NCI-H1105 (cell line): ENCODE data around the gene PLA2G10.
"Not testable (repeated sequence)": the region's sequence is repeated elsewhere in the genome, so short reads cannot be mapped to it uniquely, and the experiment has no call there.

Experiments
- DNase-seq: peaks from one replicate; lab custom pipeline; 2025; lab: John Stamatoyannopoulos, UW

The PLA2G10 gene, protein sequence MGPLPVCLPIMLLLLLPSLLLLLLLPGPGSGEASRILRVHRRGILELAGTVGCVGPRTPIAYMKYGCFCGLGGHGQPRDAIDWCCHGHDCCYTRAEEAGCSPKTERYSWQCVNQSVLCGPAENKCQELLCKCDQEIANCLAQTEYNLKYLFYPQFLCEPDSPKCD

DNA sequence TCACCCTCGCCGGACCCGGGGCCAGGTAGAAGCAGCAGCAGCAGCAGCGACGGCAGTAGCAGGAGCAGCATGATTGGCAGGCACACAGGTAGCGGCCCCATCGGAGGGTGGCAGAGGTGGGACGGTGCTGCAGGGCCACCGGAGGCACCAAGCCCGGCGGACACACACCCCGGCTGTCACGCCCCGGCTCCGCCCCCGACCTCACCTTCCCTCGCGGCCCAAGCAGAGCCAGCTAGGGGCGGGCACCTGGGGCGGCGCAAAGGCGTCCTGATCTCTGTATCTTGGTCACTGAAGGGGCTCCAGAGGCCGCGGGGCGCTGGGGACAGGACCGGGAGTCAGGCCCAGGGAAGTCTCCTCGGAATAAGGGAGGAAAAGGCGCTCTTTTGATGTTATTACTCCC, at the start of gene PLA2G10:
Gene PLA2G10 (minus strand): TSS at position 180 of the 400 bp plus-strand sequence. CDS start 79 bp downstream, at position 101.
- DNase-seq = not testable (repeated sequence)

GRCh38 chr16:14742273-14743128, 48.4 kb upstream of the PLA2G10 start, which contains the start of gene NPIPA2:
TSS of gene NPIPA2 (plus strand) at chr16:14742533. CDS start at chr16:14748066, 5,533 bp downstream.
- not testable (repeated sequence) for DNase-seq

DNA sequence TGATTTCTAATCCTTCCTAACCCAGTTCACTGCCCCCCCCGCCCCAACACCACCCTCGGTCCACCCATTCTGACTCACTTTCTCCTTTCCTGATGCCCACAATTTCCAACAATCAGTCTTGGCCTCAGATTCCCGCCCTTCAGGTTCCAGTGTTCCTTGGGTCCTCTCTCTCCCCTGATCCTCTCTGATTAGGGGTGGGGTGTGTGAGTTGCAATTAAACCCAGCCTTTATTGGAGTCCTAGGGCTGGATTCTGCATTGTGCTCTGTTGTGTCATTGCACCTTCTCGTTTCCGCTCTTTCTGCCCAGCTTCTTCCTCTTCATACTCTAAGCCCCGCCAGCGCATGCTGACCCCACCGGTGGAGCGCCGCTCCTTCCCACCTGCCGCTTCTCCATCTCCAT, 47.7 kb upstream of the PLA2G10 start:
- not testable (repeated sequence) for DNase-seq

DNA sequence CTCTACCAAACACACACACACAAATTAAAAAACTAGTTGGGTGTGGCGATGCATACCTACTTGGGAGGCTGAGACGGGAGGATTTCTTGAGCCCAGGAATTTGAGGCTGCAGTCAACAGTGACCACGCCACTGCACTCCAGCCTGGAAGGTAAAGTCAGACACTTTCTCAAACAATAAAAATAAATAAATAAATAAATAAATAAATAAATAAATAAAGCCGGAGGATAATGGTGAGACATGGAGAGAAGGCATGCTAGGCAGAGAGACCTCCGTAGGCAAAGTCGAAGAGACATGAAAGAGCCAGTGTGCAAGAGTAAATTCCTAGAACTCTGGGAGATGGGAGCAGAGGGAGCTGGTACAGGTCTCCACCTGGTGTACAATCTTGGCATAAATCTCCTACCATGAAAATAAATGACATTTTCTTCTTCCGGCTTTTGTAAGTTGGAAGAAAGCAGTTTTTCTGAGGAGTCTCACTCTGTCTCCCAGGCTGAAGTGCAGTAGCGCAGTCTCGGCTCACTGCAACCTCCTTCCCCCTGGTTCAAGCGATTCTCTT, 46.8 kb upstream of the PLA2G10 start:
- not testable (repeated sequence) for DNase-seq

GRCh38 chr16:14733233-14733632, 39.1 kb upstream of the PLA2G10 start:
- not testable (repeated sequence) for DNase-seq

- DNase-seq = not testable (repeated sequence)
Measured at GRCh38 chr16:14703156-14704011, 9.3 kb upstream of the PLA2G10 start, which contains the start of gene NPIPA3. TSS of gene NPIPA3 (plus strand) at chr16:14703411. CDS start at chr16:14708944, 5,533 bp downstream.

DNA sequence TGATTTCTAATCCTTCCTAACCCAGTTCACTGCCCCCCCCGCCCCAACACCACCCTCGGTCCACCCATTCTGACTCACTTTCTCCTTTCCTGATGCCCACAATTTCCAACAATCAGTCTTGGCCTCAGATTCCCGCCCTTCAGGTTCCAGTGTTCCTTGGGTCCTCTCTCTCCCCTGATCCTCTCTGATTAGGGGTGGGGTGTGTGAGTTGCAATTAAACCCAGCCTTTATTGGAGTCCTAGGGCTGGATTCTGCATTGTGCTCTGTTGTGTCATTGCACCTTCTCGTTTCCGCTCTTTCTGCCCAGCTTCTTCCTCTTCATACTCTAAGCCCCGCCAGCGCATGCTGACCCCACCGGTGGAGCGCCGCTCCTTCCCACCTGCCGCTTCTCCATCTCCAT, 8.6 kb upstream of the PLA2G10 start:
- DNase-seq = not testable (repeated sequence)

DNA sequence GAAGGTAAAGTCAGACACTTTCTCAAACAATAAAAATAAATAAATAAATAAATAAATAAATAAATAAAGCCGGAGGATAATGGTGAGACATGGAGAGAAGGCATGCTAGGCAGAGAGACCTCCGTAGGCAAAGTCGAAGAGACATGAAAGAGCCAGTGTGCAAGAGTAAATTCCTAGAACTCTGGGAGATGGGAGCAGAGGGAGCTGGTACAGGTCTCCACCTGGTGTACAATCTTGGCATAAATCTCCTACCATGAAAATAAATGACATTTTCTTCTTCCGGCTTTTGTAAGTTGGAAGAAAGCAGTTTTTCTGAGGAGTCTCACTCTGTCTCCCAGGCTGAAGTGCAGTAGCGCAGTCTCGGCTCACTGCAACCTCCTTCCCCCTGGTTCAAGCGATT, 7.8 kb upstream of the PLA2G10 start:
- not testable (repeated sequence) for DNase-seq

DNA sequence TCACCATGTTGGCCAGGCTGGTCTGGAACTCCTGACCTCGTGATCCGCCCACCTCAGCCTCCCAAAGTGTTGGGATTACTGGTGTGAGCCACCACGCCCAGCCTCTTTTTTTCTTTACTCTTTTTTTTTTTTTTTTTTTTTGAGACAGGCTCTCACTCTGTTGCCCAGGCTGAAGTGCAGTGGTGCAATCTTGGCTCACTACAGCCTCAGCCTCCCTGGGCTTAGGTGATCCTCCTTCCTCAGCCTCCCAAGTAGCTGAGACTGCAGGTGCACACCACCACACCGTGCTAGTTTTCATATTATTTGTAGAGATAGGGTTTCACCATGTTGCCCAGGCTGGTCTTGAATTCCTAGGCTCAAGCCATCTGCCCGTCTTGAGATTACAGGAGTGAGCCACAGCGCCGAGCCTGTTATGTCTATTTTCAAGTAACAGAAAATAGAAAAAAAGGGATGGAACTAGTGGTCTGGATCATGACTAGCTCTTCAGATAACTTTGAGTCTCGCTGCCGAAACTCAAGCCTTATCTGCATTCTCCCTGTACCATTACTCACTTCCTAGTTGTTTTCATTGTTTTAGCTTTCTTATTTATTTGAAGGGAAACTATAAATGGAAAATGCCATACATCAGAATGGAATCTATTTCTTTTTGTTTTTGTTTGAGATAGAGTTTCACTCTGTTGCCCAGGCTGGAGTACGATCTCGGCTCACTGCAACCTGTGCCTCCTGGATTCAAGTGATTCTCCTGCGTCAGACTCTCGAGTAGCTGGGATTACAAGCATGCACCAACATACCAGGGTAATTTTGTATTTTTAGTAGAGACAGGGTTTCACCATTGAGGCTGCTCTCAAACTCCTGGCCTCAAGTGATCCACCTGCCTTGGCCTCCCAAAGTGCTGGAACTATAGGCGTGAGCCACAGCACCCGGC, 8.0 kb downstream of the PLA2G10 start:
- not testable (repeated sequence) for DNase-seq

GRCh38 chr16:14682121-14682520, 12.0 kb downstream of the PLA2G10 start:
- DNase-seq = no peak

DNA sequence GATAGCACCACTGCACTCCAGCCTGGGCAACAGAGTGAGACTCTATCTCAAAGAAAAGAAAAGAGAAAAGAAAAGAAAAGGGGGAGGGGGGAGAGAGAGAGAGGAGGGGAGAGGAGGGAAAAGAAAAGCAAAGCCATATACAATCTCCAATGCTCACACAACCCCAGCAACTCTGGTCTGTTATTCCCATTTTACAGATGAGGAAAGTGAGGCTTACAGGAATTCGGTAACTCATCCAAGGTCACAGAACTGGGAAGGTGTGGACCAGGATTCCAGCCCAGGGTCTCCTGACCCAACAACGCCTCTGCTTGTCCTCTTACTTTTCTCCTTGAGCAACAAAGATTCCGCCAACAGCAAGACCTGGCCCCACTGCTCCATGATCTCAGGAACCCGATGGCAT, 13.0 kb downstream of the PLA2G10 start:
- DNase-seq = no peak

DNA sequence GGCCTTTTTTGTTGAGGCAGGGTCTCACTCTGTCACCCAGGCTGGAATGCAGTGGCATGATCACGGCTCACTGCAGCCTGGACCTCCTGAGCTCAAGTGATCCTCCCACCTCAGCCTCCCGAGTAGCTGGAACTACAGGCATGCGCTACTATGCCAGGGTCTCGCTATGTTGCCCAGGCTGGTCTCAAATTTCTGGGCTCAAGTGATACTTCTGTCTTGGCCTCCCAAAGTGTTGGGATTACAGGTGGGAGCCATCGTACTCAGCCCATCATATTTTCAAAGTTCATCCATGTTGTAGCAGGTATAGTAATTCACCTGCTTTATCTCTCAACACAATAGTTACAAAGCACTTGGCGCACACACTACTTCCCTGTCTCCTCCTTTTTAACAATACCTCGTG, 13.7 kb downstream of the PLA2G10 start:
- not testable (repeated sequence) for DNase-seq

- no peak for DNase-seq
Measured at GRCh38 chr16:14678748-14679497, 15.2 kb downstream of the PLA2G10 start.

- DNase-seq = no peak
Measured at GRCh38 chr16:14677627-14678026, 16.5 kb downstream of the PLA2G10 start.

- DNase-seq = no peak
Measured at GRCh38 chr16:14676633-14677032, 17.5 kb downstream of the PLA2G10 start.

- DNase-seq = no peak
Measured at GRCh38 chr16:14672403-14672971, 21.6 kb downstream of the PLA2G10 start.

GRCh38 chr16:14669776-14670175, 24.3 kb downstream of the PLA2G10 start:
- DNase-seq = no peak

GRCh38 chr16:14668556-14669223, 25.4 kb downstream of the PLA2G10 start:
- DNase-seq = no peak
